ENCODE data around the gene UCKL1.

The UCKL1 gene

DNA sequence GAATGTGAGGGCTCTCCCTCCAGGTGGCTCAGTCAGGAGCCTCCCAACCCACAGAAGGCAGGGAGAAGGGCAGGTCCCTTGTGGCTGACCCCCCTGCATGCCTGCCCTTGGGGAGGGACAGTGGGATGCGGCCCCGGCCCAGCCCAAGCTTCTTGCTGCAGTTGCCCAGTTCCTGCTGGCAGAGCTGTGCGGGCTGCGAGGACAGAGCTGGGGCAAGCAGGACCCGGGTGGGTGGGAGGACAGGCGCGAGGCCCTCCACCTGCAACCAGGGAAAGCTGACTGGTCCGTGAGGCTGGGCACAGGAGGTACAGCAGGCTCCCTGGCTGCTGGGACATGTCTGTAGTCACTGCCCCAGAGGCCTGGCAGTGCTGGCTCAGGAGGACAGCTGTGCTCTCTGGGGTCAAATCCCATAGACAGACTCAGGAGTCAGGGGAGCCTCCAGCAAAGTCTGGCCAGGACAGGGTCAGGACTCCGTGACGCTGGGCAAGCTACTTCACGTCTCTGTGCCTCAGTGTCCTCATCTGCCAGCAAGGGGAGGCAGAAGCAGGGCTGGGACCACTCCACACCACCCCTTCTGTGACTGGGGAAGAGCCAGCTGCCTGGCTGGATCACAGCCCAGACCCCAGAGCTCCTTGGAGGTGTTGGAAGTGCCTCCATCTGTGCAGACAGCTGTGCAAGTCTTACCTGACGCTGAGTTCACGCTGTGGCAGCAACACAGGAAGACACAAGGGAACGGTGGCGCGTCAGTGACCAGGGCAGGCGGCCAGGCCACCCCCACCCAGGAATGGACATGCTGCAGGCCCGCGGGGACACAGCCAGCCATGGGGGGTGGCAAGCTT is 13.0 kb downstream of the UCKL1 start:
- TF ChIP-seq, protein P1, sequence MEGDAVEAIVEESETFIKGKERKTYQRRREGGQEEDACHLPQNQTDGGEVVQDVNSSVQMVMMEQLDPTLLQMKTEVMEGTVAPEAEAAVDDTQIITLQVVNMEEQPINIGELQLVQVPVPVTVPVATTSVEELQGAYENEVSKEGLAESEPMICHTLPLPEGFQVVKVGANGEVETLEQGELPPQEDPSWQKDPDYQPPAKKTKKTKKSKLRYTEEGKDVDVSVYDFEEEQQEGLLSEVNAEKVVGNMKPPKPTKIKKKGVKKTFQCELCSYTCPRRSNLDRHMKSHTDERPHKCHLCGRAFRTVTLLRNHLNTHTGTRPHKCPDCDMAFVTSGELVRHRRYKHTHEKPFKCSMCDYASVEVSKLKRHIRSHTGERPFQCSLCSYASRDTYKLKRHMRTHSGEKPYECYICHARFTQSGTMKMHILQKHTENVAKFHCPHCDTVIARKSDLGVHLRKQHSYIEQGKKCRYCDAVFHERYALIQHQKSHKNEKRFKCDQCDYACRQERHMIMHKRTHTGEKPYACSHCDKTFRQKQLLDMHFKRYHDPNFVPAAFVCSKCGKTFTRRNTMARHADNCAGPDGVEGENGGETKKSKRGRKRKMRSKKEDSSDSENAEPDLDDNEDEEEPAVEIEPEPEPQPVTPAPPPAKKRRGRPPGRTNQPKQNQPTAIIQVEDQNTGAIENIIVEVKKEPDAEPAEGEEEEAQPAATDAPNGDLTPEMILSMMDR (IDR thresholded peaks at IDR 0.05; ENCODE audit: low read length): no peak
- TF ChIP-seq EZH2phosphoT487 (IDR thresholded peaks at IDR 0.05; ENCODE audit: low read length): no peak
- no peak for TF ChIP-seq EZH2 (optimal IDR thresholded peaks at IDR 0.05; ENCODE audit: low read depth, low read length)
- peaks cover 8% of the 10 kb centered on the region; the same call in 1 of the 2 replicates for H4K20me1 ChIP-seq (ENCODE audit: insufficient read depth, low read length)
- no peak overlapping the region for H3K4me3 ChIP-seq (ENCODE audit: low read length)
- H3K36me3 ChIP-seq (replicated peaks; ENCODE audit: insufficient read depth, low read length): no peaks in the 10 kb centered on the region; the same call in 1 of the 2 replicates
- H3K4me1 ChIP-seq (ENCODE audit: low read length): no peaks in the 10 kb centered on the region
- no peak for DNase-seq
- H2AFZ ChIP-seq (ENCODE audit: low read length): no peak overlapping the region
- no peaks in the 10 kb centered on the region for H3K27me3 ChIP-seq (replicated peaks; ENCODE audit: insufficient read depth, low read length)
- H3K79me2 ChIP-seq (ENCODE audit: low read length): peaks cover 41% of the 10 kb centered on the region
- H3K27ac ChIP-seq (ENCODE audit: low read length): no peak overlapping the region
- H3K9me3 ChIP-seq (replicated peaks; ENCODE audit: insufficient read depth, low read length): no peaks in the 10 kb centered on the region
- H3K4me2 ChIP-seq (ENCODE audit: low read depth, low read length): no peak overlapping the region
- no peaks in the 10 kb centered on the region for H3F3A ChIP-seq (ENCODE audit: insufficient read depth, low read length)
- no peaks in the 10 kb centered on the region for H3K9me2 ChIP-seq (replicated peaks; ENCODE audit: insufficient read depth, low read length)
- no peak overlapping the region for H3K9ac ChIP-seq (ENCODE audit: low read length)

DNA sequence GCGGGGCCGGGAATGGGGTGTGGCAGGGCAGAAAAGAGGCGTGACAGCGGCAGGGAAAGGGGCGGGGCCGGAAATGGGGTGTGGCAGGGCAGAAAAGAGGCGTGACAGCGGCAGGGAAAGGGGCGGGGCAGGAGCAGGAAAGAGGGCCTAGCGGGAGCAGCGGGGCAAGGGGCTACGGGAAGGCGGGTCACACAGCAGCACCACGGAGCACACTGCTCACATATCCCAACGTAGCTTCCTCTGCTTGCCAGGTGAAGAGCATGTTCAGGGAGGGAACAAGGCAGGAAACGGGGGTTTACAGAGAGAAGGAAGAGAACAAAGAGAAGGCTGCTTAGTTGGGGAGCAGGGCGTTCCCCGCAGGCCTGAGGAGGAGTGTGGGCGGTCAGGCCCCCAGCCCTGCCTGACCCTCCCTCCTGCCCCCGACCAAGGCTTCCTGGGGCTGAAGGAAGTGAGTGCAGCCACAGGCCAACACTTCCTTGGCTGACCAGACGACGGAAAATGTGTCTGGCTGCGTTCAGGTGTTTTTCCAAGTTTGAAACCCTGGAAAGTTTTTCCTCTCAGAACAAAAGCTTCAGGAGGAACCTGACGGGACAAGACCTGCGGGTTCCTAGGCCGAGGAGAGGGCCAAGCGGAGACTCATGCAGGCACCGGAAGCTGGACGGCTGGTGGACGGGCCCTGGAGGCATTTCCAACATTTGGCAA is 13.8 kb downstream of the UCKL1 start:
- Histone ChIP-seq H3F3A (ENCODE audit: insufficient read depth, low read length) (no peaks in the 10 kb centered on the region), H3K9me2 (replicated peaks; ENCODE audit: insufficient read depth, low read length) (no peaks in the 10 kb centered on the region), H3K4me1 (ENCODE audit: low read length) (no peaks in the 10 kb centered on the region), H3K27me3 (replicated peaks; ENCODE audit: insufficient read depth, low read length) (no peaks in the 10 kb centered on the region), H2AFZ (ENCODE audit: low read length) (no peak overlapping the region), H3K36me3 (replicated peaks; ENCODE audit: insufficient read depth, low read length) (no peaks in the 10 kb centered on the region; the same call in 1 of the 2 replicates), H3K79me2 (ENCODE audit: low read length) (peaks cover 34% of the 10 kb centered on the region), H3K27ac (ENCODE audit: low read length) (no peak overlapping the region), H3K4me3 (ENCODE audit: low read length) (no peak overlapping the region), H3K9ac (ENCODE audit: low read length) (no peak overlapping the region), H3K4me2 (ENCODE audit: low read depth, low read length) (no peak overlapping the region), H3K9me3 (replicated peaks; ENCODE audit: insufficient read depth, low read length) (no peaks in the 10 kb centered on the region), H4K20me1 (ENCODE audit: insufficient read depth, low read length) (peaks cover under 1% of the 10 kb centered on the region; the same call in 1 of the 2 replicates)
- no peak for DNase-seq
- TF ChIP-seq, protein P1 (IDR thresholded peaks at IDR 0.05; ENCODE audit: low read length): no peak
- TF ChIP-seq EZH2phosphoT487 (IDR thresholded peaks at IDR 0.05; ENCODE audit: low read length): no peak
- no peak for TF ChIP-seq EZH2 (optimal IDR thresholded peaks at IDR 0.05; ENCODE audit: low read depth, low read length)

- Histone ChIP-seq H3K36me3 (replicated peaks; ENCODE audit: insufficient read depth, low read length) (no peaks in the 10 kb centered on the region; the same call in 1 of the 2 replicates), H3K27me3 (replicated peaks; ENCODE audit: insufficient read depth, low read length) (no peaks in the 10 kb centered on the region), H2AFZ (ENCODE audit: low read length) (no peak overlapping the region), H3K9me2 (replicated peaks; ENCODE audit: insufficient read depth, low read length) (no peaks in the 10 kb centered on the region), H3K9me3 (replicated peaks; ENCODE audit: insufficient read depth, low read length) (no peaks in the 10 kb centered on the region), H3F3A (ENCODE audit: insufficient read depth, low read length) (no peaks in the 10 kb centered on the region), H3K27ac (ENCODE audit: low read length) (no peak overlapping the region), H4K20me1 (ENCODE audit: insufficient read depth, low read length) (no peaks in the 10 kb centered on the region), H3K79me2 (ENCODE audit: low read length) (peaks cover 24% of the 10 kb centered on the region), H3K9ac (ENCODE audit: low read length) (no peak overlapping the region), H3K4me2 (ENCODE audit: low read depth, low read length) (no peak overlapping the region), H3K4me1 (ENCODE audit: low read length) (no peaks in the 10 kb centered on the region), H3K4me3 (ENCODE audit: low read length) (no peak overlapping the region)
- DNase-seq: no peak
- TF ChIP-seq, protein P1 (IDR thresholded peaks at IDR 0.05; ENCODE audit: low read length): no peak
- no peak for TF ChIP-seq EZH2phosphoT487 (IDR thresholded peaks at IDR 0.05; ENCODE audit: low read length)
- TF ChIP-seq EZH2 (optimal IDR thresholded peaks at IDR 0.05; ENCODE audit: low read depth, low read length): no peak
Observed at GRCh38 chr20:63941282-63942081, 14.7 kb downstream of the UCKL1 start.
